BJ (cell line): ENCODE measurements around the gene PRKAG2. TPM values are rescaled to one million over a fixed set of nuclear protein-coding genes. Genes with fewer than 3 reads are reported as not detected.
"Not testable (repeated sequence)": the region's sequence is repeated elsewhere in the genome, so short reads cannot be mapped to it uniquely, and the experiment has no call there.

Experiments used
- CTCF ChIA-PET: fragments of 350-600 bp; formaldehyde crosslinking; extraction: SDS; loops from one replicate; lab custom pipeline; 2021; ENCODE audit warnings: antibody characterized with exemption, inconsistent platforms; lab: Yijun Ruan, JAX
- POLR2A ChIA-PET: fragments of 300-600 bp; sonication (Branson Sonifier 250); formaldehyde crosslinking; extraction: SDS; loops from one replicate; lab custom pipeline; 2021; ENCODE audit warnings: antibody characterized with exemption; lab: Charles Lee
- DNase-seq: peaks from one replicate; pipeline ENCODE4 v3.0.0-alpha.2; 2011; ENCODE audit warnings: low read depth
- H3K27me3 ChIP-seq: 2 replicates; pipeline ENCODE4 v1.6.0; 2011; ENCODE audit warnings: low read length; ENCODE audit not compliant: control insufficient read depth, insufficient read depth
- H3K36me3 ChIP-seq: 2 replicates; pipeline ENCODE4 v1.5.1; 2011; ENCODE audit warnings: low read length; ENCODE audit not compliant: control insufficient read depth, insufficient read depth
- H3K4me3 ChIP-seq: 2 replicates; pipeline ENCODE4 v1.5.1; 2011; ENCODE audit warnings: low read depth, mild to moderate bottlenecking, control low read depth, low read length
- CTCF ChIP-seq: IDR thresholded peaks from 2 replicates; pipeline ENCODE4 v1.5.1; 2011; ENCODE audit warnings: low read depth, mild to moderate bottlenecking, control low read depth, inconsistent platforms, low read length, moderate library complexity; ENCODE audit not compliant: insufficient read depth
- polyA plus RNA-seq: library from polyadenylated mRNA; depleted of rRNA; stranded (reverse); fragments of >200 nt; gene quantifications from 2 replicates; pipeline ENCODE4 v1.2.3, GENCODE V29; 2011

Gene PRKAG2
- polyA plus RNA-seq, 1 experiment: 11.3 TPM

- Histone ChIP-seq H3K4me3 (no peak overlapping the region), H3K27me3 (peaks cover 3% of the 10 kb centered on the region), H3K36me3 (no peaks in the 10 kb centered on the region)
- POLR2A ChIA-PET: no interaction called here
- CTCF ChIA-PET: interaction anchor here (0.6 to 1.3 kb wide), 2 partner anchors 10 to 41 kb away, joined by 3 read pairs; no protein-coding TSS in a partner anchor
- DNase-seq: no peak
- no peak for TF ChIP-seq CTCF
These were observed 76.1 kb downstream of the PRKAG2 start for GRCh38 chr7:151800861-151801260.

DNA sequence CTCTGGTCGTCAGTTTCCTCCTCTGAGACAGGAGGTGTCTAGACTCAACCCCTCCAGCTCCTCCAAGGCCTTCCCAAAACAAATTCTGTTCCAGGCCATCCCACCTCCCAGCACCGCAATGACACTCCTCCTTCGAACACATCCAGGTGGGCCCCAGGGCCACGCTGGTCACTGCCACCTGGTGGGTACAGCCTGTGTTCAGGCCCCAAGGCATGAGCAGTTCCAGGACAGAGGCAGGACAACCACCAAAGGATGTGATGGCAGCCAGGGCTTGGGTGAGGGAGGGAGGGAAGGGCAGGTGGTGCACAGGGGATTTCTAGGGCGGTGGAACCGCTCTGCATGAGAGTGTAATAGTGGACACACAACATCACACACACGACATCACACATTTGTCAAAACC, 76.5 kb downstream of the PRKAG2 start:
- ChIA-PET CTCF (interaction anchor here (0.6 to 1.3 kb wide), 2 partner anchors 9 to 40 kb away, joined by 3 read pairs; no protein-coding TSS in a partner anchor), POLR2A (no interaction called here)
- Histone ChIP-seq H3K27me3 (peaks cover 3% of the 10 kb centered on the region), H3K4me3 (no peak overlapping the region), H3K36me3 (no peaks in the 10 kb centered on the region)
- no peak for DNase-seq
- TF ChIP-seq CTCF: no peak

DNA sequence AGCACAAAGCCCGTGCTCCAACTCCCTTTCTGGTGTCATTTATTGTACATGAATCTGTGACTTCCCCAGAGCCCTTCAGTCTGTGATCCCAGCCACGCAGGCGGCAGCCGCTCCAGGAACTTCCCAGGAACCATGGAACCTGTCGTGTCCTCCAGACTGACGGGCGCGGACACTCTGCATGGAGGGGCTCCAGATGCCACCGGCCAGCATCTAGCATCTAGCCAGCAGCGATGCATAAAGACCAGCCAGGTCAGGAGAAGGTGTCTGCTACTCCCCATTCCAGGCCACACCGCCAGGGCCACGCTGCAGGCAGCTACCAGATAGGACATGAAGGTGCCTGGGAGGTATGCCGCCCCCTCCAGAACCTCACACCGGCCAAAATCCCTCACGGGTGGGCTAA, 77.4 kb downstream of the PRKAG2 start:
- ChIA-PET POLR2A (no interaction called here), CTCF (interaction anchor here (4.4 kb wide), 1 partner anchor 17 kb away, joined by 18 read pairs; no protein-coding TSS in a partner anchor)
- no peaks in the 10 kb centered on the region for H3K36me3 ChIP-seq
- no peak overlapping the region for H3K4me3 ChIP-seq
- no peaks in the 10 kb centered on the region; the same call in 1 of the 2 replicates for H3K27me3 ChIP-seq
- no peak for DNase-seq
- no peak for TF ChIP-seq CTCF

DNA sequence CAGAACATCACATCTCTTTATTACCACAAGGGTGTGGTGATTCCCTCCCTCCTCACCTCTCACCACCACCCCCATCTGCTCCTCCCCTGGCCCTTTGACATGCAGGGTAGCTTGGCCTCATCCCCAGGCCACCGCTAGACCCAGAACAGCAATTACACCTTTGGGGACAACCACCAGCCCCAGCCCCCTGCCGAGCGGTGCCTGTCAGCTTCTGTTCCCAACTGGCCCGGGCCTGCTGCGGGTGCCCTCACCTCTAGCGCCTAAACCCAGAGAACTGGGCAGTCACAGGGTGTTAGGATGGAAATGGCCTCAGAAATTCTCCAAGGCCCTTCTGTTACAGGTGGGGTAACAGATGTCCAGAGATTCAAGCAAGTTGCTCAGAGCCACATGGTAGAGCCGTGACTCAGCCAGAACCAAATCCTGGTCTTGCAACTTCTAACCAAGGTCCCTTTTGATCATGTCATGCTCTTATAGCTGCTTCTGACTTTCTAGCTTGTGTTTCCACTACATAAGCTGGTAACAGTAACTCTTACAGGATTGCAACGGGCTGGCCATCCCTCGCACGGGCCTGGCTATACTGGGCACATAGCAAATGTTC, 78.0 kb downstream of the PRKAG2 start:
- no peaks in the 10 kb centered on the region for H3K36me3 ChIP-seq
- ChIA-PET POLR2A (no interaction called here), CTCF (interaction anchor here (4.4 kb wide), 1 partner anchor 16 kb away, joined by 18 read pairs; no protein-coding TSS in a partner anchor)
- no peak for DNase-seq
- H3K27me3 ChIP-seq: no peaks in the 10 kb centered on the region; the same call in 1 of the 2 replicates
- H3K4me3 ChIP-seq: no peak overlapping the region
- no peak for TF ChIP-seq CTCF

- H3K27me3 ChIP-seq, H3K4me3 ChIP-seq, POLR2A ChIA-PET, H3K36me3 ChIP-seq: not testable (repeated sequence)
- CTCF ChIA-PET: interaction anchor here (0.6 to 4.4 kb wide), 4 partner anchors 15 to 354 kb away, joined by 3 to 18 read pairs (median 3); no protein-coding TSS in a partner anchor
- peak; percentile 26 for DNase-seq
These were observed 79.1 kb downstream of the PRKAG2 start for GRCh38 chr7:151797667-151798307.
